ENCODE data around the gene ZNF425.
"Not testable (repeated sequence)": the region's sequence is repeated elsewhere in the genome, so short reads cannot be mapped to it uniquely, and the experiment has no call there.

ZNF425 gene

DNA sequence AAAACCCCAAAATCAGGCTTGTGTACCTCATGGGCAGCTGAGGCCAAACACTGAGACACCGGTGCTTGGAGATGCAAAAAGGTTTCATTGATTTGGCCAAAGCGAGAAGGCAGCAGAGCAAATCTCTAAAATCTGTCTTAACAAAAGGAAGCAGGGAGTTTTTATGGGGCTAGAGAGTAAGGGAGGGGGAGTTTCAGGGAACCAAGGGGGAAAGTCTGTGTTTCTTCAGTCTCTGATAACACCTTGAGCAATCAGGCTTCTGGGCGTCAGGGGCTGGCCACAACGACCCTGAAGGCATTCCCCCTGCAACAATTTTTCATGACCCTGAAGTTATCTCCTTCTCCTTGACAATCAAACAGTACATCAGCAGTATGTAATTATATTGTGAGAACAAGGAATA is 32.9 kb downstream of the ZNF425 start:
- H3K4me3 ChIP-seq (ENCODE audit: control insufficient read depth, low read depth, low read length) = no peak overlapping the region
- DNase-seq (ENCODE audit: low read depth) = no peak
- TF ChIP-seq, protein P1, sequence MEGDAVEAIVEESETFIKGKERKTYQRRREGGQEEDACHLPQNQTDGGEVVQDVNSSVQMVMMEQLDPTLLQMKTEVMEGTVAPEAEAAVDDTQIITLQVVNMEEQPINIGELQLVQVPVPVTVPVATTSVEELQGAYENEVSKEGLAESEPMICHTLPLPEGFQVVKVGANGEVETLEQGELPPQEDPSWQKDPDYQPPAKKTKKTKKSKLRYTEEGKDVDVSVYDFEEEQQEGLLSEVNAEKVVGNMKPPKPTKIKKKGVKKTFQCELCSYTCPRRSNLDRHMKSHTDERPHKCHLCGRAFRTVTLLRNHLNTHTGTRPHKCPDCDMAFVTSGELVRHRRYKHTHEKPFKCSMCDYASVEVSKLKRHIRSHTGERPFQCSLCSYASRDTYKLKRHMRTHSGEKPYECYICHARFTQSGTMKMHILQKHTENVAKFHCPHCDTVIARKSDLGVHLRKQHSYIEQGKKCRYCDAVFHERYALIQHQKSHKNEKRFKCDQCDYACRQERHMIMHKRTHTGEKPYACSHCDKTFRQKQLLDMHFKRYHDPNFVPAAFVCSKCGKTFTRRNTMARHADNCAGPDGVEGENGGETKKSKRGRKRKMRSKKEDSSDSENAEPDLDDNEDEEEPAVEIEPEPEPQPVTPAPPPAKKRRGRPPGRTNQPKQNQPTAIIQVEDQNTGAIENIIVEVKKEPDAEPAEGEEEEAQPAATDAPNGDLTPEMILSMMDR (IDR thresholded peaks at IDR 0.05; ENCODE audit: control insufficient read depth, insufficient read depth, low read depth, low read length, missing control alignments) = no peak

DNA sequence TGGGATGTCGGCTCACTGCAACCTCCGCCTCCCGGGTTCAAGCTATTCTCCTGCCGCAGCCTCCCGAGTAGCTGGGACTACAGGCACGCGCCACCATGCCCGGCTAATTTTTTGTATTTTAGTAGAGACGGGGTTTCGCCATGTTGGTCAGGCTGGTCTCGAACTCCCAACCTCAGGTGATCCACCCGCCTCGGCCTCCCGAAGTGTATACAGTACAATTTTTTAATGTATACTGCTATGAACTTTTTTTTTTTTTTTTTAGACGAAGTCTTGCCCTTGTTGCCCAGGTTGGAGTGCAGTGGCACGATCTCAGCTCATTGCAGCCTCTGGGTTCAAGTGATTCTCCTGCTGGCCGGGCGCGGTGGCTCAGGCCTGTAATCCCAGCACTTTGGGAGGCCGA is 33.9 kb downstream of the ZNF425 start:
- H3K4me3 ChIP-seq (ENCODE audit: control insufficient read depth, low read depth, low read length); DNase-seq (ENCODE audit: low read depth): not testable (repeated sequence)

DNA sequence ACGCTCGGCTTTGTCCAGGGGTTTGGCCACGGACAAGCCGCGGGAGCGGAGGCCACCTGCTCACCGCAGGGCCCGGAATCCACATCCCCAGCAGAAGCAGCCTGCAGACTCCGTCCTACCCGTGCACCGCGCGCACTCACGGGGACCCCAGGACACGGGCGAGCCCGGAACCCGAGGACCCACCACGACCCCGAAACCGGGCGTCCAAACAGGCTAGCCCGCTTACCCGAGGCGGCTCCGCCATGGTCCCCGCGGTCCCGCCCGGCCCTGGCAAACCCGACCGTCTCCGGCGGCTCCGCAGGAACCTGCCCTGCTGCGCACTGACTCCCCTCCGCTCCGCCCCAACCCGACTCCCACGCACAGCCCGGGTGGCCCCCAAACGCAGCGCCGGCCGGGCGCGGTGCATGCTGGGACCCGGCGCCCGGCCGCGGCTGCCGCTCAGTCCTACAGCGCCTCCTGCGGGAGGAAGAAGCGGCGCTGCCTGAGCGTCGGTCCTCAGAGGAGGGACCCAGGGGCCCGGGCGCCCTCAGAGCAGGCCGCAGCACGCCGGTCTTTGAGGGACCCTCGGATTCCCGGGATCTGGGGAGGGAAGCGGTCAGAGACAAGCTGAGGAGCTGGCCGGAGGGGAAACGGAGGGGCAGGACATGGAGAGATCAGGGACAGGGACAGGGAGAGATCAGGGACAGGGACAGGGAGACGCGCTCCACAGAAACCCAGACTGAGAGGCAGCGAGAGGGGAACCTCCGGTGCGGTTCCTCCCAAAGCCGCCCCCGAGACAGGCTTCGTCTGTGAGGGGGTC is 35.5 kb downstream of the ZNF425 start, which contains the start of gene ZNF786:
Gene ZNF786 (minus strand): TSS at position 322 of the 799 bp plus-strand sequence. CDS start 78 bp downstream, at position 244.
- DNase-seq (ENCODE audit: low read depth) = peak; percentile 52
- TF ChIP-seq, protein P1 (IDR thresholded peaks at IDR 0.05; ENCODE audit: control insufficient read depth, insufficient read depth, low read depth, low read length, missing control alignments) = peak; percentile 75
- H3K4me3 ChIP-seq (ENCODE audit: control insufficient read depth, low read depth, low read length) = peak within 1 kb of the TSS; percentile 99

DNA sequence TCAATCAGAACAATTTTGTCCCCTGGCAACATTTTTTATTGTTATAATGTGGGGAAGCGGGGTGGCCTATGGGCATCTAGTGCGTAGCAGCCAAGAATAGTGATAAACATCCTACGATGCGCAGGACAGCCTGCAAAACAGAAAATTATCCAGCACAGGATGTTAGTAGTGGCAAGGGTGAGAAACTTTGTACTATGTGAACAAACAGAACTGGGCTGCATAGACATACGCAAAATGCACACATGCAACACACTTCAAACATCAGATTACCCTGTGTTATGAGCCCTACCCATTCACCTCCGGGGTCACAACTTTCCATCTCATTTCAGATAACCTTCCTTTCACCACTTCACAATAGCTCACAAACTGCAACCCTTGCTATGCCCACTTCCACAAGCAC is 38.7 kb downstream of the ZNF425 start:
- TF ChIP-seq, protein P1 (IDR thresholded peaks at IDR 0.05; ENCODE audit: control insufficient read depth, insufficient read depth, low read depth, low read length, missing control alignments) = no peak
- H3K4me3 ChIP-seq (ENCODE audit: control insufficient read depth, low read depth, low read length) = no peak overlapping the region
- DNase-seq (ENCODE audit: low read depth) = no peak

DNA sequence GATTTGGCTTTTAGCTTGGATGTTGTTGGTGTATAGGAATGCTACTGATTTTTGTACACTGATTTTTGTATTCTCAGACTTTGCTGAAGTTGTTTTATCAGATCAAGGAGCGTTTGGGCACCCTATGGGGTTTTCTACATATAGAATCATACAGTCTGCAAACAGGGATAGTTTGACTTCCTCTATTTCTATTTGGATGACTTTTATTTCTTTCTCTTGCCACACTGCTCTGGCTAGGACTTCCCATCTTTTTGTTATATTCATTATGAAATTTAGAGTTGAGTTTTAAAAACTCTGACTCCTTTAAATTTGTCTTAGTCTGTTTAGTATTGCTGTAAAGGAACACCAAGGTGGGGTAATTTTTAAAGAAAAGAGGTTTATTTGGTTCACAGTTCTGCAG is 40.3 kb downstream of the ZNF425 start:
- H3K4me3 ChIP-seq (ENCODE audit: control insufficient read depth, low read depth, low read length) = no peak overlapping the region
- no peak for DNase-seq (ENCODE audit: low read depth)
- TF ChIP-seq, protein P1 (IDR thresholded peaks at IDR 0.05; ENCODE audit: control insufficient read depth, insufficient read depth, low read depth, low read length, missing control alignments) = no peak

DNA sequence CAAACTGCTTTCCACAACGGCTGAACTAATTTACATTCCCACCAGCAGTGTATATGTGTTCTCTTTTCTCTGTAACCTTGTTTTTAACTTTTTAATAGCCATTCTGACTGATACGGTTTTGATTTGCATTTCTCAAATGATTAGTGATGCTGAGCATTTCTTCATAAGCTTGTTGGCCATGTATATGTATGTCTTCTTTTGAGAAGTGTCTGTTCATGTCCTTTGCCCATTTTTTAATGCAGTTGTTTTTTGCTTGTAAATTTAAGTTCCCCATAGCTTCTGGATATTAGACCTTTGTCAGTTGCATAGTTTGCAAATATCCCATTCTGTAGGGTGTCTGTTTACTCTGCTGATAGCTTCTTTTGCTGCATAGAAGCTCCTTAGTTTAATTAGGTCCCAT is 41.7 kb downstream of the ZNF425 start:
- H3K4me3 ChIP-seq (ENCODE audit: control insufficient read depth, low read depth, low read length) = no peak overlapping the region
- DNase-seq (ENCODE audit: low read depth) = no peak
- TF ChIP-seq, protein P1 (IDR thresholded peaks at IDR 0.05; ENCODE audit: control insufficient read depth, insufficient read depth, low read depth, low read length, missing control alignments) = no peak

DNA sequence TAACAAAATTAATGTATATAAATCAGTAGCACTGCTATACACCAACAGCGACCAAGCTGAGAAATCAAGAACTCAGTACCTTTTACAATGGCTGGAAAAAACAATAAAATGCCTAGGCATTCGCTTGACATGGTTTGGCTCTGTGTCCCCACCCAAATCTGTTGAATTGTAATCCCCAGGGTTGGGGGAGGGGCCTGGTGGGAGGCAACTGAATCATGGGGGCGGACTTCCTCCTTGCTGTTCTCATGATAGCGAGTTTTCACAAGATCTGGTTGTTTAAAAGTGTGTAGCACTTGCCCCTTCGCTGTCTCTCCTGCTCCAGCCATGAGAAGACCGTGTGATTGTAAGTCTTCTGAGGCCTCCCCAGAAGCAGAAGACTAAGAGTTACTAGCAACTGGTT is 44.2 kb downstream of the ZNF425 start:
- no peak for DNase-seq (ENCODE audit: low read depth)
- TF ChIP-seq, protein P1 (IDR thresholded peaks at IDR 0.05; ENCODE audit: control insufficient read depth, insufficient read depth, low read depth, low read length, missing control alignments) = no peak
- no peak overlapping the region for H3K4me3 ChIP-seq (ENCODE audit: control insufficient read depth, low read depth, low read length)

Data from AG09309 (cell line).